Hepatocyte (in vitro differentiated cells): ENCODE results near the gene PRDM15. TPM values are rescaled to one million over a fixed set of nuclear protein-coding genes. Genes with fewer than 3 reads are reported as not detected.

Experiments
- DNase-seq: peaks from one replicate; pipeline ENCODE4 v3.0.0-alpha.2; 2016; ENCODE audit warnings: low spot score
- H2AFZ ChIP-seq: fragments of 200-600 bp; sonication (generic); 2 replicates; pipeline ENCODE4 v1.6.0; 2016; ENCODE audit warnings: antibody characterized with exemption, mild to moderate bottlenecking
- H3K27ac ChIP-seq: fragments of 200-600 bp; sonication (generic); 2 replicates; pipeline ENCODE4 v1.5.1; 2016; ENCODE audit warnings: mild to moderate bottlenecking
- H3K27me3 ChIP-seq: fragments of 200-600 bp; sonication (generic); 2 replicates; pipeline ENCODE4 v1.6.1; 2016
- H3K36me3 ChIP-seq: fragments of 200-600 bp; sonication (generic); replicated peaks from 2 replicates; pipeline ENCODE4 v1.5.1; 2016; ENCODE audit warnings: low read depth; ENCODE audit not compliant: insufficient read depth
- H3K4me1 ChIP-seq: fragments of 200-600 bp; sonication (generic); 2 replicates; pipeline ENCODE4 v1.5.1; 2016; ENCODE audit warnings: mild to moderate bottlenecking, moderate library complexity; ENCODE audit not compliant: insufficient read depth
- H3K4me2 ChIP-seq: fragments of 200-600 bp; sonication (generic); 2 replicates; pipeline ENCODE4 v1.6.0; 2016
- H3K4me3 ChIP-seq: fragments of 200-600 bp; sonication (generic); 2 replicates; pipeline ENCODE4 v1.5.1; 2016; ENCODE audit warnings: mild to moderate bottlenecking
- H3K79me2 ChIP-seq: fragments of 200-600 bp; sonication (generic); 2 replicates; pipeline ENCODE4 v1.6.0; 2017; ENCODE audit warnings: mild to moderate bottlenecking
- H3K9me2 ChIP-seq: fragments of 200-600 bp; sonication (generic); replicated peaks from 2 replicates; pipeline ENCODE4 v1.6.0; 2017; ENCODE audit warnings: mild to moderate bottlenecking; ENCODE audit not compliant: insufficient read depth
- H3K9me3 ChIP-seq: fragments of 200-600 bp; sonication (generic); 2 replicates; pipeline ENCODE4 v1.5.1; 2016; ENCODE audit warnings: low read depth, mild to moderate bottlenecking
- H4K20me1 ChIP-seq: fragments of 200-600 bp; sonication (generic); 2 replicates; pipeline ENCODE4 v1.6.0; 2016; ENCODE audit warnings: mild to moderate bottlenecking; ENCODE audit not compliant: insufficient read depth, poor library complexity, severe bottlenecking
- EZH2 ChIP-seq: fragments of 200-600 bp; sonication (generic); IDR thresholded peaks from 2 replicates; pipeline ENCODE4 v1.6.1; 2016; ENCODE audit warnings: antibody characterized with exemption, mild to moderate bottlenecking, borderline replicate concordance
- EZH2phosphoT487 ChIP-seq: fragments of 200-600 bp; sonication (generic); IDR thresholded peaks from one replicate; pipeline ENCODE4 v1.6.1; 2018; ENCODE audit warnings: antibody characterized with exemption, mild to moderate bottlenecking, low read depth, moderate library complexity; ENCODE audit not compliant: unreplicated experiment, severe bottlenecking
- WGBS: methylation state at CpG from one replicate; pipeline ENCODE4 v1.1.6; 2016; ENCODE audit warnings: low lambda C conversion rate; ENCODE audit errors: missing lambda C conversion rate; 5-methylcytosine and 5-hydroxymethylcytosine counted together
- polyA plus RNA-seq: library from polyadenylated mRNA; unstranded; fragments of >200 nt; fragmentation: Nextera tagmentation; extraction: Ambion mirVana; gene quantifications from 2 replicates; pipeline ENCODE4 v1.2.1, GENCODE V29; 2016
- total RNA-seq: library from RNA; depleted of rRNA; stranded (reverse); fragments of >200 nt; gene quantifications from 2 replicates; pipeline ENCODE4 v1.2.3, GENCODE V29; 2014
- TF ChIP-seq, protein P1 (sequence below): fragments of 200-600 bp; sonication (generic); IDR thresholded peaks from 2 replicates; pipeline ENCODE4 v1.5.1; 2016; ENCODE audit warnings: antibody characterized with exemption, mild to moderate bottlenecking; ENCODE audit not compliant: poor library complexity

Gene PRDM15
- total and polyA plus RNA-seq, 2 experiments from 2014 or later = 3.0 to 4.7 TPM

GRCh38 chr21:41833497-41834115 lies 45.5 kb downstream of the PRDM15 start:
- Histone ChIP-seq H3K27me3 (no peaks in the 10 kb centered on the region), H3K36me3 (no peaks in the 10 kb centered on the region), H3K4me2 (no peak overlapping the region), H4K20me1 (no peaks in the 10 kb centered on the region), H2AFZ (no peak overlapping the region), H3K79me2 (no peaks in the 10 kb centered on the region), H3K27ac (no peak overlapping the region), H3K9me2 (no peaks in the 10 kb centered on the region), H3K4me3 (no peak overlapping the region), H3K4me1 (no peaks in the 10 kb centered on the region), H3K9me3 (no peaks in the 10 kb centered on the region)
- TF ChIP-seq EZH2 = no peak
- TF ChIP-seq, protein P1, sequence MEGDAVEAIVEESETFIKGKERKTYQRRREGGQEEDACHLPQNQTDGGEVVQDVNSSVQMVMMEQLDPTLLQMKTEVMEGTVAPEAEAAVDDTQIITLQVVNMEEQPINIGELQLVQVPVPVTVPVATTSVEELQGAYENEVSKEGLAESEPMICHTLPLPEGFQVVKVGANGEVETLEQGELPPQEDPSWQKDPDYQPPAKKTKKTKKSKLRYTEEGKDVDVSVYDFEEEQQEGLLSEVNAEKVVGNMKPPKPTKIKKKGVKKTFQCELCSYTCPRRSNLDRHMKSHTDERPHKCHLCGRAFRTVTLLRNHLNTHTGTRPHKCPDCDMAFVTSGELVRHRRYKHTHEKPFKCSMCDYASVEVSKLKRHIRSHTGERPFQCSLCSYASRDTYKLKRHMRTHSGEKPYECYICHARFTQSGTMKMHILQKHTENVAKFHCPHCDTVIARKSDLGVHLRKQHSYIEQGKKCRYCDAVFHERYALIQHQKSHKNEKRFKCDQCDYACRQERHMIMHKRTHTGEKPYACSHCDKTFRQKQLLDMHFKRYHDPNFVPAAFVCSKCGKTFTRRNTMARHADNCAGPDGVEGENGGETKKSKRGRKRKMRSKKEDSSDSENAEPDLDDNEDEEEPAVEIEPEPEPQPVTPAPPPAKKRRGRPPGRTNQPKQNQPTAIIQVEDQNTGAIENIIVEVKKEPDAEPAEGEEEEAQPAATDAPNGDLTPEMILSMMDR = no peak
- no peak for TF ChIP-seq EZH2phosphoT487
- 95% methylated on average over 13 of the region's 13 CpGs for WGBS
- DNase-seq = no peak

DNA sequence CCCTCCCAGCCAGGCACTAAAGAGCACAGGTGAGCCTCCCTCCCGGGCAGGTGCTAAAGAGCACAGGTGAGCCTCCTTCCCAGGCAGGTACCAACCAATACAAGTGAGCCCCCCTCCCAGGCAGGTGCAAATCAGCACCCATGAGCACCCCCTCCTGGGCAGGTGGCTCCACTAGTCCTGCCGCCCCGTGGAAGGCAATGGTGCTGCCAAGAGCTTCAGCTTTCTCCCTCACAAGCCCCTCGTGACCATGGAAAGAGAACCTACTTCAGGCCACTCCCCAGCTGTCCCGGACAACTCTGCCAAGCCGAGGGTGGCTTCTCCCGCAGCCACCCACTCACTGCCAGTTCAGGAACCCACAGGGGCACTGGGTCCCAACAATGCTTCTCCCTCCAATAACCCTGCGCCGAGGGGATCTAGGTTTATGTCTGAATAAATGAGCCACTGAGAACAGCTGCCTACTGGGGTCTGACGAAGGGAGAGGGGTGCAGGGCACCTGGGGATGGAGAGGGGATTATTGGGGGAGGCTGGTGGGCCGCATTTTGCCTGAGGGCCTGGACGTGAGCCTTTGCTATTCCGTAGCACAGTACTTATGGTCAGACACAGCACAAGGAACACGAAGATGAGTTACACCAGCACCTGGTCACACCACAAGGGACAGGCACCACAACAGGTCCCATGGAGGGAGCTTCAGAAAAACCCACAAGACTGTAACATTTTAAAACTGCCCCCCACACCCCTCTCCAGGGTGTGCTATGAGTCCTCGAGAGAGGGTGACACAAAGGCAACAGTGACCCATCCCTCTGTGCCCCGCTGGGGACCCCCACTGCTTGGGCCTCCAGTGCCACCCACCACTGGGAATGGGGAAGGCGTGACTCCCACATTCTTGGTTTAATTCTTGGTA lies 46.3 kb downstream of the PRDM15 start:
- no peak overlapping the region for H3K4me3 ChIP-seq
- no peak for DNase-seq
- 91% methylated on average over 17 of the region's 17 CpGs for WGBS
- TF ChIP-seq, protein P1 = no peak
- TF ChIP-seq EZH2 (no peak), EZH2phosphoT487 (no peak)
- no peaks in the 10 kb centered on the region for H3K4me1 ChIP-seq
- H3K79me2 ChIP-seq = no peaks in the 10 kb centered on the region
- no peaks in the 10 kb centered on the region for H3K9me2 ChIP-seq
- H3K4me2 ChIP-seq = no peak overlapping the region
- no peak overlapping the region for H3K27ac ChIP-seq
- no peaks in the 10 kb centered on the region for H3K27me3 ChIP-seq
- no peaks in the 10 kb centered on the region for H3K9me3 ChIP-seq
- no peaks in the 10 kb centered on the region for H3K36me3 ChIP-seq
- no peak overlapping the region for H2AFZ ChIP-seq
- H4K20me1 ChIP-seq = no peaks in the 10 kb centered on the region

DNA sequence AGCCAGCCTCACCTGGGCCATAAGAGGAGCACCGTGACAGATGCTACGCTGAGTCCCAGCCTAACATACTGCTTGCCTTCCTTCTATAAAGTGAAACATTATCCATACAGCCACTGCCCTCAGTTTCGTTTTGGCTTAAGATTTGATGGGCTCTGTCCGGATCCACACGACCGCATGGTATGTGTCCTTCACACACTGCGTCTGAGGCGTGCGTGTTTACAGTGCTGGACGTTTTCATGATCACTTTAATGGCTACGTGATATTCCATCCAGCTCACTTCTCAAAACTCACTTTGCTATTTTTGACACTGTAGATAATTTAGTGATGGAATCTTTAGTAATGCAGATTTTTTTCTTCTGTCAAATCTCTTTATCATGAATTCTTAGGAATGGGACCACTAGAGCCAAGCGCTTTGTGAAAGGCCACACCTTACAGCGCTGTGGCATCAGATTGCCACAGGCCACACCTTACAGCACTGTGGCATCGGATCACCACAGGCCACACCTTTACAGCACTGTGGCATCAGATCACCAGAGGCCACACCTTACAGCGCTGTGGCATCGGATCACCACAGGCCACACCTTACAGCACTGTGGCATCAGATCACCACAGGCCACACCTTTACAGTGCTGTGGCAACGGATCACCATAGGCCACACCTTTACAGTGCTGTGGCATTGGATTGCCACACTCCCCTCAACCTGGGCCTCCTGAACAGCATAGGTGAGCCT lies 47.1 kb downstream of the PRDM15 start:
- H3K36me3 ChIP-seq = no peaks in the 10 kb centered on the region
- TF ChIP-seq, protein P1 = no peak
- H3K79me2 ChIP-seq = no peaks in the 10 kb centered on the region
- no peak overlapping the region for H3K4me3 ChIP-seq
- no peaks in the 10 kb centered on the region for H3K4me1 ChIP-seq
- no peaks in the 10 kb centered on the region for H4K20me1 ChIP-seq
- no peak overlapping the region for H3K27ac ChIP-seq
- H3K4me2 ChIP-seq = no peak overlapping the region
- no peaks in the 10 kb centered on the region for H3K27me3 ChIP-seq
- WGBS = 96% methylated on average over 17 of the region's 17 CpGs
- H3K9me3 ChIP-seq = no peaks in the 10 kb centered on the region
- DNase-seq = no peak
- H2AFZ ChIP-seq = no peak overlapping the region
- H3K9me2 ChIP-seq = no peaks in the 10 kb centered on the region
